MM.1S (cell line): ENCODE measurements around the gene SHANK1.
"Not testable (repeated sequence)": the region's sequence is repeated elsewhere in the genome, so short reads cannot be mapped to it uniquely, and the experiment has no call there.

Source experiments
- EZH2 ChIP-seq: fragments of 300-600 bp; sonication (generic); optimal IDR thresholded peaks from 2 replicates; pipeline ENCODE3; 2017; ENCODE audit warnings: low read depth, mild to moderate bottlenecking, antibody characterized with exemption, low read length, mixed read lengths
- EZH2phosphoT487 ChIP-seq: fragments of 300-600 bp; sonication (generic); IDR thresholded peaks from 2 replicates; pipeline ENCODE4 v1.6.1; 2018; ENCODE audit warnings: antibody characterized with exemption, low read length
- TF ChIP-seq, protein P1 (sequence below): fragments of 300-600 bp; sonication (generic); IDR thresholded peaks from 2 replicates; pipeline ENCODE4 v1.5.1; 2016; ENCODE audit warnings: antibody characterized with exemption, low read length, mixed read lengths

DNA sequence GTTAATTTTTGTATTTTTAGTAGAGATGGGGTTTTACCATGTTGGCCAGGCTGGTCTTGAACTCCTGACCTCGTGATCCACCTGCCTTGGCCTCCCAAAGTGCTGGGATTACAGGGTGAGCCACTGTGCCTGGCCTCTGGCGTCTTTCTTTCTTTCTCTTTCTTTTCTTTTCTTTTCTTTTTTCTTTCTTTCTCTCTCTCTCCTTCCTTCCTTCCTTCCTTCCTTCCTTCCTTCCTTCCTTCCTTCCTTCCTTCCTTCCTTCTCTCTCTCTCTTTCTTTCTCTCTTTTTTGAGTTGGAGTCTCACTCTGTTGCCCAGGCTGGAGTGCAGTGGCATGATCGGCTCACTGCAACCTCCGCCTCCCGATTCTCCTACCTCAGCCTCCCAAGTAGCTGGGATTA is 100.4 kb downstream of the SHANK1 start:
- TF ChIP-seq, protein P1, sequence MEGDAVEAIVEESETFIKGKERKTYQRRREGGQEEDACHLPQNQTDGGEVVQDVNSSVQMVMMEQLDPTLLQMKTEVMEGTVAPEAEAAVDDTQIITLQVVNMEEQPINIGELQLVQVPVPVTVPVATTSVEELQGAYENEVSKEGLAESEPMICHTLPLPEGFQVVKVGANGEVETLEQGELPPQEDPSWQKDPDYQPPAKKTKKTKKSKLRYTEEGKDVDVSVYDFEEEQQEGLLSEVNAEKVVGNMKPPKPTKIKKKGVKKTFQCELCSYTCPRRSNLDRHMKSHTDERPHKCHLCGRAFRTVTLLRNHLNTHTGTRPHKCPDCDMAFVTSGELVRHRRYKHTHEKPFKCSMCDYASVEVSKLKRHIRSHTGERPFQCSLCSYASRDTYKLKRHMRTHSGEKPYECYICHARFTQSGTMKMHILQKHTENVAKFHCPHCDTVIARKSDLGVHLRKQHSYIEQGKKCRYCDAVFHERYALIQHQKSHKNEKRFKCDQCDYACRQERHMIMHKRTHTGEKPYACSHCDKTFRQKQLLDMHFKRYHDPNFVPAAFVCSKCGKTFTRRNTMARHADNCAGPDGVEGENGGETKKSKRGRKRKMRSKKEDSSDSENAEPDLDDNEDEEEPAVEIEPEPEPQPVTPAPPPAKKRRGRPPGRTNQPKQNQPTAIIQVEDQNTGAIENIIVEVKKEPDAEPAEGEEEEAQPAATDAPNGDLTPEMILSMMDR, result not testable (repeated sequence)
- not testable (repeated sequence) for TF ChIP-seq EZH2, EZH2phosphoT487
